Measurements from ENCODE around the gene SULT1A1. TPM values are rescaled to one million over a fixed set of nuclear protein-coding genes. Genes with fewer than 3 reads are reported as not detected.

Gene SULT1A1
- total and polyA plus RNA-seq, 4 donors = 34.6 to 118 (median 40.2) TPM

DNA sequence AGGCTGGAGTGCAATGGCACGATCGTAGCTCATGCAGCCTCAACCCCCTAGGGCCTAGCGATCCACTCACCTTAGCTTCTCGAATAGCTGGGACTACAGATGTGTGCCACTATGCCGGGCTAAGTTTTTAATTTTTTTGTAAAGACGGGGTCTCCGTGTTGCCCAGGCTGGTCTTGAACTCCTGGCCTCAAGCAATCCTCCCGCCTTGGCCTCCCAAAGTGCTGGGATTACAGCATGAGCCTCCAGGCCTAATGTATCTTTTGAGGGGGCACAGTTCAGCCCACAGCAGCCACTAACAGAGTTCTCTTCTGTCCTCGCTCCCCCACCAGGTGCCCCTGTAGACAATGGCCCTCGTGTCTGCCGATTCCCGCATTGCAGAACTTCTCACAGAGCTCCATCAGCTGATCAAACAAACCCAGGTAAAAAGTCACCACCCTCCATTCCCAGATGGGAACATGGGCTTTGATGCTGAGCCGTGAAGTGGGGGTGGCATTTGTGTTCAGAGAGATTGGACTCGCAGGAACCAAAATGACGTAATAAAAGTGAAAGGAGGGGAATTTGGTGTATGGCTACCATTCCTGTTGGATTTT lies 29.0 kb downstream of the SULT1A1 start:
- ATAC-seq (ENCODE audit: insufficient read depth, low FRiP score) (no peak), DNase-seq (no peak)
- Histone ChIP-seq H3K27me3 (ENCODE audit: control insufficient read depth in 3 of 3, insufficient read depth in 3 of 3, low read length in 2 of 3) (no peaks in the 10 kb centered on the region), H3K9ac (ENCODE audit: insufficient read depth in 1 of 2, low read length in 2 of 2) (no peak overlapping the region), H3K4me1 (ENCODE audit: control insufficient read depth in 5 of 5, insufficient read depth in 5 of 5, low read length in 5 of 5) (peaks cover 0 to under 1% (median 0%) of the 10 kb centered on the region in 5 donors), H3K36me3 (ENCODE audit: control insufficient read depth in 4 of 4, insufficient read depth in 4 of 4, low read length in 4 of 4) (peaks cover 4 to 29% (median 11%) of the 10 kb centered on the region in 4 donors), H3K4me3 (no peak overlapping the region), H3K9me3 (ENCODE audit: control insufficient read depth in 4 of 4, insufficient read depth in 3 of 4, low read length in 3 of 4) (no peaks in the 10 kb centered on the region), H3K27ac (ENCODE audit: low read depth in 1 of 2, low read length in 1 of 2) (no peak overlapping the region)
- 97% methylated on average over 15 of the region's 15 CpGs for WGBS, 2 donors
- TF ChIP-seq, protein P1, sequence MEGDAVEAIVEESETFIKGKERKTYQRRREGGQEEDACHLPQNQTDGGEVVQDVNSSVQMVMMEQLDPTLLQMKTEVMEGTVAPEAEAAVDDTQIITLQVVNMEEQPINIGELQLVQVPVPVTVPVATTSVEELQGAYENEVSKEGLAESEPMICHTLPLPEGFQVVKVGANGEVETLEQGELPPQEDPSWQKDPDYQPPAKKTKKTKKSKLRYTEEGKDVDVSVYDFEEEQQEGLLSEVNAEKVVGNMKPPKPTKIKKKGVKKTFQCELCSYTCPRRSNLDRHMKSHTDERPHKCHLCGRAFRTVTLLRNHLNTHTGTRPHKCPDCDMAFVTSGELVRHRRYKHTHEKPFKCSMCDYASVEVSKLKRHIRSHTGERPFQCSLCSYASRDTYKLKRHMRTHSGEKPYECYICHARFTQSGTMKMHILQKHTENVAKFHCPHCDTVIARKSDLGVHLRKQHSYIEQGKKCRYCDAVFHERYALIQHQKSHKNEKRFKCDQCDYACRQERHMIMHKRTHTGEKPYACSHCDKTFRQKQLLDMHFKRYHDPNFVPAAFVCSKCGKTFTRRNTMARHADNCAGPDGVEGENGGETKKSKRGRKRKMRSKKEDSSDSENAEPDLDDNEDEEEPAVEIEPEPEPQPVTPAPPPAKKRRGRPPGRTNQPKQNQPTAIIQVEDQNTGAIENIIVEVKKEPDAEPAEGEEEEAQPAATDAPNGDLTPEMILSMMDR (IDR thresholded peaks at IDR 0.05; ENCODE audit: control extremely low read depth, extremely low read depth) = no peak

DNA sequence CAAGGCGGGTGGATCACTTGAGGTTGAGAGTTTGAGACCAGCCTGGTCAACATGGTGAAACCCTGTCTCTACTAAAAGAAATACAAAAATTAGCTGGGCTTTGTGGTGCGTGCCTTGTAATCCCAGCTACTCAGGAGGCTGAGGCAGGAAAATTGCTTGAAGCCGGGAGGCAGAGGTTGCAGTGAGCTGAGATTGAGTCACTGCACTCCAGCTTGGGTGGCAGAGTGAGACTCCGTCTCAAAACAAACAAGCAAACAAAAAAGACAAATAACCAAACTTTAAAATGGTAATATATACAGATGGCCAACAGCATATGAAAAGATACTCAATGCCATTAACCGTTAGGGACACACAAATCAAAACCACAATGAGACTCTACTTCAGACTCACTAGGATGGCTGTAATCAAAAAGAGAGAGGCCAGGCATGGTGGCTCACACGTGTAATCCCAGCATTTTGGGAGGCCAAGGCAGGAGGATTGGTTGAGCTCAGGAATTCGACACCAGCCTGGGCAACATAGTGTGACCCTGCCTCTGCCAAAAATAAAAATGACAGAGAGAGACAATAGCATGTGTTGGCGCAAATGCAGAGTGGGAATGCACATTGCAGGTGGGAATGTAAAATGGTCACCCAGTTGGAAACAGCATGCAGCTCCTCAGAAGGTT lies 34.3 kb downstream of the SULT1A1 start:
- DNase-seq (no peak), ATAC-seq (ENCODE audit: insufficient read depth, low FRiP score) (no peak)
- WGBS, 2 donors = 94 to 95% methylated on average over 8 of the region's 8 CpGs
- Histone ChIP-seq H3K4me3 (no peak overlapping the region), H3K9me3 (ENCODE audit: control insufficient read depth in 4 of 4, insufficient read depth in 3 of 4, low read length in 3 of 4) (peaks cover 0 to 1% (median 0%) of the 10 kb centered on the region in 4 donors), H3K27ac (ENCODE audit: low read depth in 1 of 2, low read length in 1 of 2) (no peak overlapping the region), H3K9ac (ENCODE audit: insufficient read depth in 1 of 2, low read length in 2 of 2) (no peak overlapping the region), H3K4me1 (ENCODE audit: control insufficient read depth in 5 of 5, insufficient read depth in 5 of 5, low read length in 5 of 5) (peaks cover 6 to 20% (median 14%) of the 10 kb centered on the region in 5 donors), H3K27me3 (ENCODE audit: control insufficient read depth in 3 of 3, insufficient read depth in 3 of 3, low read length in 2 of 3) (no peaks in the 10 kb centered on the region), H3K36me3 (ENCODE audit: control insufficient read depth in 4 of 4, insufficient read depth in 4 of 4, low read length in 4 of 4) (peaks cover 0 to 4% (median 0%) of the 10 kb centered on the region in 4 donors)
- TF ChIP-seq, protein P1 (IDR thresholded peaks at IDR 0.05; ENCODE audit: control extremely low read depth, extremely low read depth) = no peak

DNA sequence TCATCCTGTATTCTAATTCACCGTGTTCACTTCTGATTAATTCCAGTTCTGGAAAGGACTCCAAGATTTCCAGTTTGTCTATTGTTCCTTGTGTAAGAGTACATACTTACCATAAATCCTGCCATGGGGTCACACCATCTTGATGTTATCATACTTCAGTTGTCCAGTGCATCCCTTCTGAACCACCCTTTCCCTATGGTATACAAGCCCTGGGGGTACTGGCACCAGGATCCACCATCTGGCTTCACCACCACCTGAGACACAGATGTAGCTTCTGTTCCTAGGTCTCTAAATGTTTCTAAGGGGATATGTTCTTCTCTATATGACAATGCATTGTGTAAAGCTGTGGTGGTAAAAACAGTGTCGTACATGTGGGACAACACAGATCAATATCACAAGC lies 34.9 kb downstream of the SULT1A1 start:
- 92 to 96% methylated on average over 2 of the region's 2 CpGs for WGBS, 2 donors
- DNase-seq = no peak
- Histone ChIP-seq H3K4me1 (ENCODE audit: control insufficient read depth in 5 of 5, insufficient read depth in 5 of 5, low read length in 5 of 5) (peaks cover 6 to 21% (median 14%) of the 10 kb centered on the region in 5 donors), H3K36me3 (ENCODE audit: control insufficient read depth in 4 of 4, insufficient read depth in 4 of 4, low read length in 4 of 4) (no peaks in the 10 kb centered on the region), H3K27me3 (ENCODE audit: control insufficient read depth in 3 of 3, insufficient read depth in 3 of 3, low read length in 2 of 3) (no peaks in the 10 kb centered on the region), H3K9me3 (ENCODE audit: control insufficient read depth in 4 of 4, insufficient read depth in 3 of 4, low read length in 3 of 4) (peaks cover 0 to 1% (median 0%) of the 10 kb centered on the region in 4 donors), H3K9ac (ENCODE audit: insufficient read depth in 1 of 2, low read length in 2 of 2) (no peak overlapping the region), H3K27ac (ENCODE audit: low read depth in 1 of 2, low read length in 1 of 2) (no peak overlapping the region), H3K4me3 (no peak overlapping the region)
- no peak for ATAC-seq (ENCODE audit: insufficient read depth, low FRiP score)
- TF ChIP-seq, protein P1 (IDR thresholded peaks at IDR 0.05; ENCODE audit: control extremely low read depth, extremely low read depth) = no peak

All from lung (tissue), 12 donors.